B cell (primary cell): ENCODE measurements around the gene ENOX1. TPM values are rescaled to one million over a fixed set of nuclear protein-coding genes. Genes with fewer than 3 reads are reported as not detected.

Source experiments
- ATAC-seq: fragments of 200-7000 bp; cut with Tn5 transposase; one replicate; pipeline ENCODE4 v1.10.0; 2021; ENCODE audit warnings: low read depth, mild to moderate bottlenecking, moderate number of reproducible peaks, moderate library complexity
- CTCF ChIA-PET: fragments of 350-600 bp; sonication (Branson Sonifier 250); formaldehyde crosslinking; loops from one replicate; lab custom pipeline; 2021; ENCODE audit warnings: antibody characterized with exemption, inconsistent platforms; lab: Charles Lee
- POLR2A ChIA-PET: fragments of 350-600 bp; sonication (Branson Sonifier 250); formaldehyde crosslinking; loops from one replicate; lab custom pipeline; 2021; ENCODE audit warnings: antibody characterized with exemption; lab: Charles Lee
- DNase-seq: peaks from one replicate; pipeline ENCODE4 v3.0.0; 2013
- H2AFZ ChIP-seq: 2 replicates; pipeline ENCODE4 v1.6.1; 2012; ENCODE audit warnings: mild to moderate bottlenecking, low read depth, low read length; ENCODE audit not compliant: insufficient read depth, poor library complexity, severe bottlenecking
- H3K27ac ChIP-seq, 2 donors: 1 replicate in 1 of 2; 2 replicates in 1 of 2; pipeline ENCODE4 v1.5.1; 2012 to 2013; ENCODE audit warnings: low read length in 2 of 2, mild to moderate bottlenecking in 2 of 2, moderate library complexity in 1 of 2
- H3K27me3 ChIP-seq, 4 experiments: fragments of 200-600 bp in 1 of 4; sonication (generic) in 1 of 4; replicated peaks in 1 of 4; 1 replicate in 2 of 4; 2 replicates in 2 of 4; pipeline versions ENCODE4 v1.6.1 to v1.7.0; 2013 to 2016; ENCODE audit warnings: low read length in 3 of 4, mild to moderate bottlenecking in 2 of 4, mixed read lengths in 1 of 4, moderate library complexity in 1 of 4; ENCODE audit not compliant: insufficient read depth in 4 of 4, control insufficient read depth in 3 of 4; ENCODE audit errors: control extremely low read depth in 1 of 4
- H3K36me3 ChIP-seq, 2 experiments: replicated peaks in 1 of 2; 1 replicate in 1 of 2; 2 replicates in 1 of 2; pipeline versions ENCODE4 v1.6.1 to v1.7.1; 2013; ENCODE audit warnings: low read length in 1 of 2; ENCODE audit not compliant: insufficient read depth in 2 of 2, control insufficient read depth in 1 of 2; ENCODE audit errors: control extremely low read depth in 1 of 2, extremely low read depth in 1 of 2
- H3K4me1 ChIP-seq, 2 donors: fragments of 200-600 bp in 1 of 2; sonication (generic) in 1 of 2; 1 replicate in 1 of 2; 2 replicates in 1 of 2; pipeline versions ENCODE4 v1.5.1 to v1.6.1; 2013 to 2017; ENCODE audit warnings: low read length in 2 of 2; ENCODE audit not compliant: control insufficient read depth in 2 of 2, insufficient read depth in 2 of 2
- H3K4me2 ChIP-seq: replicated peaks from 2 replicates; pipeline ENCODE3; 2012; ENCODE audit warnings: mild to moderate bottlenecking, low read depth, low read length; ENCODE audit not compliant: poor library complexity, severe bottlenecking
- H3K4me3 ChIP-seq, 5 experiments: fragments of 200-600 bp in 1 of 5; sonication (generic) in 1 of 5; 1 replicate in 3 of 5; 2 replicates in 2 of 5; pipeline versions ENCODE4 v1.5.1 to v1.7.0; 2011 to 2016; ENCODE audit warnings: low read length in 4 of 5, mild to moderate bottlenecking in 4 of 5, low read depth in 2 of 5, control low read depth in 1 of 5, moderate library complexity in 1 of 5; ENCODE audit not compliant: insufficient read depth in 1 of 5; ENCODE audit errors: control extremely low read depth in 1 of 5, extremely low read depth in 1 of 5
- H3K79me2 ChIP-seq: fragments of 200-600 bp; sonication (generic); one replicate; pipeline ENCODE4 v1.6.0; 2016; ENCODE audit warnings: low read length; ENCODE audit not compliant: control insufficient read depth, insufficient read depth
- H3K9ac ChIP-seq: fragments of 200-600 bp; sonication (generic); 2 replicates; pipeline ENCODE4 v1.6.1; 2017; ENCODE audit warnings: mild to moderate bottlenecking, low read length, moderate library complexity
- H3K9me3 ChIP-seq, 3 donors: one replicate each; pipeline versions ENCODE4 v1.6.1 to v1.7.1; 2013; ENCODE audit warnings: low read length in 2 of 3; ENCODE audit not compliant: control insufficient read depth in 2 of 3, insufficient read depth in 1 of 3; ENCODE audit errors: control extremely low read depth in 1 of 3
- H4K20me1 ChIP-seq: 2 replicates; pipeline ENCODE4 v1.6.0; 2012; ENCODE audit warnings: mild to moderate bottlenecking, low read length; ENCODE audit not compliant: insufficient read depth, control insufficient read depth, poor library complexity, severe bottlenecking
- H3K27ac Mint-ChIP-seq: one replicate; pipeline ENCODE4 v1.8.0; 2021; ENCODE audit warnings: mixed read lengths
- H3K27me3 Mint-ChIP-seq: one replicate; pipeline ENCODE4 v1.8.0; 2021; ENCODE audit warnings: mixed read lengths
- H3K4me1 Mint-ChIP-seq: one replicate; pipeline ENCODE4 v1.8.0; 2021; ENCODE audit warnings: mixed read lengths
- H3K4me3 Mint-ChIP-seq: one replicate; pipeline ENCODE4 v1.8.0; 2021; ENCODE audit warnings: mixed read lengths
- H3K9me3 Mint-ChIP-seq: one replicate; pipeline ENCODE4 v1.8.0; 2022; ENCODE audit warnings: mixed read lengths; ENCODE audit not compliant: insufficient read depth
- EZH2 ChIP-seq: IDR thresholded peaks from 2 replicates; pipeline ENCODE4 v1.6.1; 2012; ENCODE audit warnings: borderline replicate concordance, low read depth, mild to moderate bottlenecking, moderate library complexity, low read length; ENCODE audit not compliant: insufficient read depth, poor library complexity, severe bottlenecking
- WGBS: methylation state at CpG from one replicate; pipeline ENCODE4 v1.1.5; 2013; ENCODE audit warnings: missing lambda C conversion rate; ENCODE audit not compliant: insufficient coverage; 5-methylcytosine and 5-hydroxymethylcytosine counted together
- intact Hi-C: fragments of 100-400 bp; cut with micrococcal nuclease; formaldehyde crosslinking; loops from one replicate; pipeline ENCODE4 v1.10.0; 2022
- polyA plus RNA-seq: library from polyadenylated mRNA; depleted of rRNA; stranded (reverse); fragments of >200 nt; gene quantifications from 2 replicates; pipeline ENCODE4 v1.2.3, GENCODE V29; 2012
- total RNA-seq, 2 donors: library from RNA; stranded (reverse); fragments of 120-200 nt in 1 of 2; gene quantifications; 1 replicate in 1 of 2; 2 replicates in 1 of 2; pipeline versions ENCODE4 v1.2.3 to v1.2.4, GENCODE V29; 2013 to 2022
- TF ChIP-seq, protein P1 (sequence below): fragments of 200-600 bp; IDR thresholded peaks from one replicate; pipeline ENCODE4 v1.8.0; 2022; ENCODE audit warnings: antibody characterized with exemption, mild to moderate bottlenecking

The ENOX1 gene
- total and polyA plus RNA-seq, 2 donors (not counting 1 experiment from before 2014, with no cell fraction given) = not detected

GRCh38 chr13:43516401-43516833, 270.4 kb downstream of the ENOX1 start:
- ATAC-seq (no peak), DNase-seq (no peak)
- POLR2A ChIA-PET = no interaction called here
- no peaks in the 10 kb centered on the region for H3K79me2 ChIP-seq
- H3K4me1 ChIP-seq = no peaks in the 10 kb centered on the region
- intact Hi-C loops = no loop called here
- no peaks in the 10 kb centered on the region for H3K9me3 ChIP-seq
- no peaks in the 10 kb centered on the region for H3K4me1 Mint-ChIP-seq
- H3K27ac ChIP-seq = no peak overlapping the region
- no peak overlapping the region for H3K4me3 ChIP-seq
- WGBS = 86% methylated on average over 2 of the region's 2 CpGs
- no peaks in the 10 kb centered on the region for H4K20me1 ChIP-seq
- CTCF ChIA-PET = no interaction called here
- no peak overlapping the region for H3K9ac ChIP-seq
- no peak for TF ChIP-seq EZH2
- TF ChIP-seq, protein P1, sequence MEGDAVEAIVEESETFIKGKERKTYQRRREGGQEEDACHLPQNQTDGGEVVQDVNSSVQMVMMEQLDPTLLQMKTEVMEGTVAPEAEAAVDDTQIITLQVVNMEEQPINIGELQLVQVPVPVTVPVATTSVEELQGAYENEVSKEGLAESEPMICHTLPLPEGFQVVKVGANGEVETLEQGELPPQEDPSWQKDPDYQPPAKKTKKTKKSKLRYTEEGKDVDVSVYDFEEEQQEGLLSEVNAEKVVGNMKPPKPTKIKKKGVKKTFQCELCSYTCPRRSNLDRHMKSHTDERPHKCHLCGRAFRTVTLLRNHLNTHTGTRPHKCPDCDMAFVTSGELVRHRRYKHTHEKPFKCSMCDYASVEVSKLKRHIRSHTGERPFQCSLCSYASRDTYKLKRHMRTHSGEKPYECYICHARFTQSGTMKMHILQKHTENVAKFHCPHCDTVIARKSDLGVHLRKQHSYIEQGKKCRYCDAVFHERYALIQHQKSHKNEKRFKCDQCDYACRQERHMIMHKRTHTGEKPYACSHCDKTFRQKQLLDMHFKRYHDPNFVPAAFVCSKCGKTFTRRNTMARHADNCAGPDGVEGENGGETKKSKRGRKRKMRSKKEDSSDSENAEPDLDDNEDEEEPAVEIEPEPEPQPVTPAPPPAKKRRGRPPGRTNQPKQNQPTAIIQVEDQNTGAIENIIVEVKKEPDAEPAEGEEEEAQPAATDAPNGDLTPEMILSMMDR = no peak
- H3K4me3 Mint-ChIP-seq = no peak overlapping the region
- H3K9me3 Mint-ChIP-seq = no peaks in the 10 kb centered on the region
- H3K27me3 Mint-ChIP-seq = peaks cover 4% of the 10 kb centered on the region
- H2AFZ ChIP-seq = no peak overlapping the region
- H3K27me3 ChIP-seq = no peaks in the 10 kb centered on the region
- no peaks in the 10 kb centered on the region for H3K36me3 ChIP-seq
- no peak overlapping the region for H3K4me2 ChIP-seq
- no peak overlapping the region for H3K27ac Mint-ChIP-seq

DNA sequence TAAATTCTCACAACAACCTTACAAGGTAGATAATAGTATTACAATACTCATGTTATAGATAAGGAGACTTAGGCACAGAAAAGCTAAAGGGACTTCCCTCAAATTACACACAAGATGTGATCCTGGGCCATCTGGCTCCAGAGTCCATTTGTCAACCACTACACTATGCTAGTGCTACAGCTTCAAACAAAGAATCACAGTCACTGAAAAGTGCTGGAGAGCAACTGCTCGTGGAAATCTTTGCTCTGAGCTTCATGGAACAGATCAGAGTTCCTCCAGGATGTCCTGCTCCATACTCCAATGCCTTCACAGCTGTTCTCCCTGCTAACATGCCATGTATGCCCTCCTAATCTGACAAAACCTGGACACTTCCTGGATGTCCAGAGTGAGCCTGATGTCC, 271.2 kb downstream of the ENOX1 start:
- H3K79me2 ChIP-seq = no peaks in the 10 kb centered on the region
- no peak for ATAC-seq
- no peaks in the 10 kb centered on the region for H3K27me3 ChIP-seq
- Mint-ChIP-seq H3K4me3 (no peak overlapping the region), H3K4me1 (no peaks in the 10 kb centered on the region), H3K27ac (no peak overlapping the region), H3K27me3 (peaks cover 4% of the 10 kb centered on the region), H3K9me3 (no peaks in the 10 kb centered on the region)
- no peak for DNase-seq
- no peaks in the 10 kb centered on the region for H3K9me3 ChIP-seq
- ChIA-PET CTCF (no interaction called here), POLR2A (no interaction called here)
- H3K36me3 ChIP-seq = no peaks in the 10 kb centered on the region
- H3K4me1 ChIP-seq = no peaks in the 10 kb centered on the region
- intact Hi-C loops = no loop called here
- no peaks in the 10 kb centered on the region for H4K20me1 ChIP-seq
- no peak overlapping the region for H3K4me2 ChIP-seq
- no peak overlapping the region for H3K27ac ChIP-seq
- H3K4me3 ChIP-seq = no peak overlapping the region
- TF ChIP-seq, protein P1 = no peak
- no peak for TF ChIP-seq EZH2
- 60% methylated on average over 1 of the region's 1 CpG for WGBS
- H2AFZ ChIP-seq = no peak overlapping the region
- no peak overlapping the region for H3K9ac ChIP-seq
